CD4-positive, alpha-beta T cell (primary cell): ENCODE data around the gene SHANK3. TPM values are rescaled to one million over a fixed set of nuclear protein-coding genes. Genes with fewer than 3 reads are reported as not detected.

Experiments used
- ATAC-seq: fragments of 200-7000 bp; cut with Tn5 transposase; one replicate; pipeline ENCODE4 v1.10.0; 2022; ENCODE audit warnings: mild to moderate bottlenecking; ENCODE audit not compliant: poor library complexity
- CTCF ChIA-PET: fragments of 350-600 bp; sonication (Branson Sonifier 250); formaldehyde crosslinking; loops from one replicate; lab custom pipeline; 2021; ENCODE audit warnings: antibody characterized with exemption, inconsistent platforms; lab: Charles Lee
- POLR2A ChIA-PET: fragments of 350-600 bp; sonication (Branson Sonifier 250); formaldehyde crosslinking; loops from one replicate; lab custom pipeline; 2021; ENCODE audit warnings: antibody characterized with exemption, inconsistent platforms; lab: Charles Lee
- DNase-seq, 14 experiments: peaks; one replicate each; pipeline ENCODE4 v3.0.0-alpha.2; 2013 to 2020; ENCODE audit warnings: mixed read lengths in 2 of 14
- H3K27ac ChIP-seq, 2 donors: one replicate each; pipeline versions ENCODE4 v1.5.1 to v1.7.0; 2013; ENCODE audit warnings: low read length in 2 of 2, low read depth in 1 of 2, mild to moderate bottlenecking in 1 of 2
- H3K27me3 ChIP-seq, 2 experiments: 1 replicate in 1 of 2; 2 replicates in 1 of 2; pipeline versions ENCODE4 v1.6.1 to v1.7.0; 2013; ENCODE audit warnings: low read length in 2 of 2, control low read depth in 1 of 2, mild to moderate bottlenecking in 1 of 2, moderate library complexity in 1 of 2; ENCODE audit not compliant: insufficient read depth in 2 of 2, control insufficient read depth in 1 of 2
- H3K36me3 ChIP-seq: one replicate; pipeline ENCODE4 v1.6.1; 2013; ENCODE audit warnings: low read length, control low read depth; ENCODE audit not compliant: insufficient read depth
- H3K4me1 ChIP-seq: one replicate; pipeline ENCODE4 v1.6.1; 2013; ENCODE audit warnings: low read length, control low read depth; ENCODE audit not compliant: insufficient read depth
- H3K4me3 ChIP-seq: one replicate; pipeline ENCODE4 v1.5.1; 2013; ENCODE audit warnings: mild to moderate bottlenecking, low read length, moderate library complexity
- H3K9me3 ChIP-seq, 2 experiments: 1 replicate in 1 of 2; 2 replicates in 1 of 2; pipeline versions ENCODE4 v1.6.1 to v1.7.0; 2013; ENCODE audit warnings: low read length in 2 of 2, mild to moderate bottlenecking in 2 of 2, control low read depth in 1 of 2, moderate library complexity in 1 of 2; ENCODE audit not compliant: control insufficient read depth in 1 of 2, insufficient read depth in 1 of 2
- H3K27ac Mint-ChIP-seq: one replicate; pipeline ENCODE4 v1.8.0; 2020; ENCODE audit warnings: mixed read lengths
- H3K27me3 Mint-ChIP-seq: one replicate; pipeline ENCODE4 v1.8.0; 2021; ENCODE audit warnings: mixed read lengths
- H3K36me3 Mint-ChIP-seq: one replicate; pipeline ENCODE4 v1.8.0; 2021; ENCODE audit warnings: low read depth, mixed read lengths
- H3K4me1 Mint-ChIP-seq: one replicate; pipeline ENCODE4 v1.8.0; 2021; ENCODE audit warnings: low read depth, mixed read lengths
- H3K4me3 Mint-ChIP-seq: one replicate; pipeline ENCODE4 v1.8.0; 2020; ENCODE audit warnings: mild to moderate bottlenecking, mixed read lengths
- H3K9me3 Mint-ChIP-seq: one replicate; pipeline ENCODE4 v1.8.0; 2020; ENCODE audit warnings: mixed read lengths
- intact Hi-C, 2 experiments: fragments of 100-400 bp; cut with DNase I in 1 of 2; cut with micrococcal nuclease in 1 of 2; formaldehyde crosslinking; loops; one replicate each; pipeline versions ENCODE4 v1.15.1 to v1.9.0; 2023 to 2025; cut with DNase I, micrococcal nuclease
- total RNA-seq, 174 experiments: library from RNA in 2 of 174; stranded (reverse) in 2 of 174; gene quantifications; one replicate each; pipeline ENCODE4 v1.2.3 and lab custom pipeline; 2021 to 2026
- TF ChIP-seq, protein P1 (sequence below): fragments of 200-600 bp; IDR thresholded peaks from one replicate; pipeline ENCODE4 v1.8.0; 2022; ENCODE audit warnings: antibody characterized with exemption, mild to moderate bottlenecking

The SHANK3 gene
- total RNA-seq, 2 experiments from 2014 or later: not detected

GRCh38 chr22:50718352-50718709 is 45.7 kb downstream of the SHANK3 start:
- no peak overlapping the region for H3K27ac Mint-ChIP-seq
- no peak overlapping the region for H3K4me3 ChIP-seq
- H3K9me3 Mint-ChIP-seq: no peaks in the 10 kb centered on the region
- H3K27me3 Mint-ChIP-seq: no peaks in the 10 kb centered on the region
- CTCF ChIA-PET: no interaction called here
- no peaks in the 10 kb centered on the region for H3K4me1 ChIP-seq
- H3K4me3 Mint-ChIP-seq: no peak overlapping the region
- DNase-seq (no peak), ATAC-seq (no peak)
- H3K9me3 ChIP-seq: peaks cover 0 to 5% of the 10 kb centered on the region in 2 experiments
- intact Hi-C loops: no loop called here
- no peaks in the 10 kb centered on the region for H3K36me3 Mint-ChIP-seq
- H3K36me3 ChIP-seq: no peaks in the 10 kb centered on the region
- H3K4me1 Mint-ChIP-seq: no peaks in the 10 kb centered on the region
- peaks cover 0 to 3% of the 10 kb centered on the region in 2 experiments for H3K27me3 ChIP-seq
- no peak overlapping the region for H3K27ac ChIP-seq
- POLR2A ChIA-PET: no interaction called here
- TF ChIP-seq, protein P1, sequence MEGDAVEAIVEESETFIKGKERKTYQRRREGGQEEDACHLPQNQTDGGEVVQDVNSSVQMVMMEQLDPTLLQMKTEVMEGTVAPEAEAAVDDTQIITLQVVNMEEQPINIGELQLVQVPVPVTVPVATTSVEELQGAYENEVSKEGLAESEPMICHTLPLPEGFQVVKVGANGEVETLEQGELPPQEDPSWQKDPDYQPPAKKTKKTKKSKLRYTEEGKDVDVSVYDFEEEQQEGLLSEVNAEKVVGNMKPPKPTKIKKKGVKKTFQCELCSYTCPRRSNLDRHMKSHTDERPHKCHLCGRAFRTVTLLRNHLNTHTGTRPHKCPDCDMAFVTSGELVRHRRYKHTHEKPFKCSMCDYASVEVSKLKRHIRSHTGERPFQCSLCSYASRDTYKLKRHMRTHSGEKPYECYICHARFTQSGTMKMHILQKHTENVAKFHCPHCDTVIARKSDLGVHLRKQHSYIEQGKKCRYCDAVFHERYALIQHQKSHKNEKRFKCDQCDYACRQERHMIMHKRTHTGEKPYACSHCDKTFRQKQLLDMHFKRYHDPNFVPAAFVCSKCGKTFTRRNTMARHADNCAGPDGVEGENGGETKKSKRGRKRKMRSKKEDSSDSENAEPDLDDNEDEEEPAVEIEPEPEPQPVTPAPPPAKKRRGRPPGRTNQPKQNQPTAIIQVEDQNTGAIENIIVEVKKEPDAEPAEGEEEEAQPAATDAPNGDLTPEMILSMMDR: no peak

- Mint-ChIP-seq H3K27ac (no peak overlapping the region), H3K9me3 (no peaks in the 10 kb centered on the region), H3K36me3 (no peaks in the 10 kb centered on the region), H3K27me3 (no peaks in the 10 kb centered on the region), H3K4me3 (no peak overlapping the region), H3K4me1 (no peaks in the 10 kb centered on the region)
- DNase-seq (no peak), ATAC-seq (no peak)
- TF ChIP-seq, protein P1: no peak
- peaks cover 0 to 3% of the 10 kb centered on the region in 2 experiments for H3K27me3 ChIP-seq
- H3K36me3 ChIP-seq: no peaks in the 10 kb centered on the region
- peaks cover 0 to 5% of the 10 kb centered on the region in 2 experiments for H3K9me3 ChIP-seq
- no peaks in the 10 kb centered on the region for H3K4me1 ChIP-seq
- no peak overlapping the region for H3K4me3 ChIP-seq
- ChIA-PET CTCF (no interaction called here), POLR2A (no interaction called here)
- intact Hi-C loops: no loop called here
- no peak overlapping the region for H3K27ac ChIP-seq
Measured at GRCh38 chr22:50719814-50720300, 47.2 kb downstream of the SHANK3 start.

DNA sequence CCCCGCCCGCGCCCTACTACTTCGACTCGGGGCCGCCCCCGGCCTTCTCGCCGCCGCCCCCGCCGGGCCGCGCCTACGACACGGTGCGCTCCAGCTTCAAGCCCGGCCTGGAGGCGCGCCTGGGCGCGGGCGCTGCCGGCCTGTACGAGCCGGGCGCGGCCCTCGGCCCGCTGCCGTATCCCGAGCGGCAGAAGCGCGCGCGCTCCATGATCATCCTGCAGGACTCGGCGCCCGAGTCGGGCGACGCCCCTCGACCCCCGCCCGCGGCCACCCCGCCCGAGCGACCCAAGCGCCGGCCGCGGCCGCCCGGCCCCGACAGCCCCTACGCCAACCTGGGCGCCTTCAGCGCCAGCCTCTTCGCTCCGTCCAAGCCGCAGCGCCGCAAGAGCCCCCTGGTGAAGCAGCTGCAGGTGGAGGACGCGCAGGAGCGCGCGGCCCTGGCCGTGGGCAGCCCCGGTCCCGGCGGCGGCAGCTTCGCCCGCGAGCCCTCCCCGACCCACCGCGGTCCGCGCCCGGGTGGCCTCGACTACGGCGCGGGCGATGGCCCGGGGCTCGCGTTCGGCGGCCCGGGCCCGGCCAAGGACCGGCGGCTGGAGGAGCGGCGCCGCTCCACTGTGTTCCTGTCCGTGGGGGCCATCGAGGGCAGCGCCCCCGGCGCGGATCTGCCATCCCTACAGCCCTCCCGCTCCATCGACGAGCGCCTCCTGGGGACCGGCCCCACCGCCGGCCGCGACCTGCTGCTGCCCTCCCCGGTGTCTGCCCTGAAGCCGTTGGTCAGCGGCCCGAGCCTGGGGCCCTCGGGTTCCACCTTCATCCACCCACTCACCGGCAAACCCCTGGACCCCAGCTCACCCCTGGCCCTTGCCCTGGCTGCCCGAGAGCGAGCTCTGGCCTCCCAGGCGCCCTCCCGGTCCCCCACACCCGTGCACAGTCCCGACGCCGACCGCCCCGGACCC is 48.0 kb downstream of the SHANK3 start:
- H3K9me3 Mint-ChIP-seq: no peaks in the 10 kb centered on the region
- POLR2A ChIA-PET: no interaction called here
- Histone ChIP-seq H3K9me3 (peaks cover 0 to 5% of the 10 kb centered on the region in 2 experiments), H3K27ac (no peak overlapping the region), H3K36me3 (no peaks in the 10 kb centered on the region), H3K4me3 (no peak overlapping the region), H3K27me3 (peaks cover 0 to 3% of the 10 kb centered on the region in 2 experiments), H3K4me1 (no peaks in the 10 kb centered on the region)
- DNase-seq (no peak), ATAC-seq (no peak)
- no peaks in the 10 kb centered on the region for H3K4me1 Mint-ChIP-seq
- no peaks in the 10 kb centered on the region for H3K36me3 Mint-ChIP-seq
- CTCF ChIA-PET: no interaction called here
- no peak overlapping the region for H3K27ac Mint-ChIP-seq
- H3K4me3 Mint-ChIP-seq: no peak overlapping the region
- no peaks in the 10 kb centered on the region for H3K27me3 Mint-ChIP-seq
- intact Hi-C loops: no loop called here
- TF ChIP-seq, protein P1: no peak
